ENCODE measurements around the gene ARSA.

DNA sequence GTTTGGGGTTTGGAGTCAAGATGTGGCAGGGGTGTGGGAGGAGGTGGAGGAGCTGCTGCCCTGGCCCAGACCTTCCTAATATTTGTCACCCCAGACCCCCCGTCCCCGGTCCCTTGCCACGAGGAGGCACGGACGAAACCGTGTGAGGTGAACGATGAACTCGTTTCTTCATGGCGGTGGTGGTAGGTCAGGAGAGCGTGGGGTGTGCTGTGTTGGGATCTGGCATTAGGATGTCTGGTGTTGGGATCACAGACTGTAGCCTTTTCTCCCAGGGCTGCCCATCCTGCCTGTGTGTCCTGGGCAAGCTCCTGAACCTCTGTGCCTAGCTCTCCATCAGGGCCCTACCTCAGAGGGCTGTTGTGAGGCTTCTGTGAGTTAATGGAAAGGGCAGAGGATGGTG, 19.0 kb downstream of the ARSA start:
- TF ChIP-seq ISL2 (CRISPR knock-in tag; IDR thresholded peaks at IDR 0.05) (no peak), MTA3 (CRISPR knock-in tag; IDR thresholded peaks at IDR 0.05) (no peak)
- TF ChIP-seq, protein P1, sequence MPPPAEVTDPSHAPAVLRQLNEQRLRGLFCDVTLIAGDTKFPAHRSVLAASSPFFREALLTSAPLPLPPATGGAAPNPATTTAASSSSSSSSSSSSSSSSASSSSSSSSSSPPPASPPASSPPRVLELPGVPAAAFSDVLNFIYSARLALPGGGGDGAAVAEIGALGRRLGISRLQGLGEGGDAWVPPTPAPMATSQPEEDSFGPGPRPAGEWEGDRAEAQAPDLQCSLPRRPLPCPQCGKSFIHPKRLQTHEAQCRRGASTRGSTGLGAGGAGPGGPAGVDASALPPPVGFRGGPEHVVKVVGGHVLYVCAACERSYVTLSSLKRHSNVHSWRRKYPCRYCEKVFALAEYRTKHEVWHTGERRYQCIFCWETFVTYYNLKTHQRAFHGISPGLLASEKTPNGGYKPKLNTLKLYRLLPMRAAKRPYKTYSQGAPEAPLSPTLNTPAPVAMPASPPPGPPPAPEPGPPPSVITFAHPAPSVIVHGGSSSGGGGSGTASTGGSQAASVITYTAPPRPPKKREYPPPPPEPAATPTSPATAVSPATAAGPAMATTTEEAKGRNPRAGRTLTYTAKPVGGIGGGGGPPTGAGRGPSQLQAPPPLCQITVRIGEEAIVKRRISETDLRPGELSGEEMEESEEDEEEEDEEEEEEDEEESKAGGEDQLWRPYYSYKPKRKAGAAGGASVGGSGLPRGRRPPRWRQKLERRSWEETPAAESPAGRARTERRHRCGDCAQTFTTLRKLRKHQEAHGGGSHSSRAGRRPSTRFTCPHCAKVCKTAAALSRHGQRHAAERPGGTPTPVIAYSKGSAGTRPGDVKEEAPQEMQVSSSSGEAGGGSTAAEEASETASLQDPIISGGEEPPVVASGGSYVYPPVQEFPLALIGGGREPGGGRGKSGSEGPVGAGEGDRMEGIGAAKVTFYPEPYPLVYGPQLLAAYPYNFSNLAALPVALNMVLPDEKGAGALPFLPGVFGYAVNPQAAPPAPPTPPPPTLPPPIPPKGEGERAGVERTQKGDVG (CRISPR knock-in tag; IDR thresholded peaks at IDR 0.05; ENCODE audit: borderline replicate concordance), result no peak

All from HepG2 (cell line).